ENCODE measurements around the gene PBX1.

- TF ChIP-seq ZNF24 (IDR thresholded peaks at IDR 0.05), result no peak
- TF ChIP-seq HDGF (IDR thresholded peaks at IDR 0.05), result no peak
- no peak for TF ChIP-seq EZH2 (IDR thresholded peaks at IDR 0.05; ENCODE audit: borderline replicate concordance, control insufficient read depth, low read depth, low read length)
- TF ChIP-seq RELB (IDR thresholded peaks at IDR 0.05; ENCODE audit: low read depth), result no peak
- TF ChIP-seq ZBED1 (IDR thresholded peaks at IDR 0.05; ENCODE audit: borderline replicate concordance), result no peak
- TF ChIP-seq EP300 (IDR thresholded peaks at IDR 0.05; ENCODE audit: borderline replicate concordance in 1 of 2, control insufficient read depth in 1 of 2, low read depth in 2 of 2, low read length in 2 of 2), result no peak
- no peak for TF ChIP-seq CTCF (IDR thresholded peaks at IDR 0.05 in 2 of 3, conservative IDR thresholded peaks at IDR 0.05 in 1 of 3; ENCODE audit: control insufficient read depth in 2 of 3, extremely low read depth in 1 of 3, insufficient read depth in 1 of 3, low read depth in 3 of 3, low read length in 3 of 3)
- TF ChIP-seq SIN3A (IDR thresholded peaks at IDR 0.05; ENCODE audit: low read depth, low read length), result no peak
- no peak for TF ChIP-seq KDM1A (IDR thresholded peaks at IDR 0.05; ENCODE audit: borderline replicate concordance)
- TF ChIP-seq FOS (IDR thresholded peaks at IDR 0.05; ENCODE audit: borderline replicate concordance, extremely low read depth, insufficient read length), result no peak
- no peak for TF ChIP-seq BHLHE40 (IDR thresholded peaks at IDR 0.05; ENCODE audit: borderline replicate concordance in 1 of 2, low read depth in 2 of 2, low read length in 1 of 2)
- TF ChIP-seq RAD21 (IDR thresholded peaks at IDR 0.05; ENCODE audit: insufficient read depth, low read depth, low read length), result no peak
These were observed 39.6 kb upstream of the PBX1 start for GRCh38 chr1:164519426-164519825.
